ENCODE results near the gene ANKRD40CL. TPM values are rescaled to one million over a fixed set of nuclear protein-coding genes. Genes with fewer than 3 reads are reported as not detected.

Gene ANKRD40CL
- under 0.01 TPM in 1 of 2 replicates, not detected in the other for total RNA-seq

GRCh38 chr17:50767446-50767845 is at the start of gene ANKRD40CL:
ANKRD40CL (minus strand) TSS chr17:50767518; CDS start chr17:50766913, 605 bp downstream.

GRCh38 chr17:50719144-50719923 is 48.0 kb downstream of the ANKRD40CL start, which contains the start of gene LUC7L3:
LUC7L3 (plus strand) TSS chr17:50719603; CDS start chr17:50719733, 130 bp downstream.

Small RNA genes lying within 50 kb of the gene (small RNA-seq; reads per million reads assigned to genes)
- gene AC005921.1 (not detected), gene MIR8059 (not detected)

Other genes starting within 250 kb of the ANKRD40CL start
- 40.0 and 57.5 TPM in 2 replicates for gene EPN3, start 234.8 kb downstream of the ANKRD40CL start, total RNA-seq
- gene SPATA20, start 220.3 kb downstream of the ANKRD40CL start, total RNA-seq = 59.0 and 78.1 TPM in 2 replicates
- gene CACNA1G, start 206.8 kb downstream of the ANKRD40CL start, total RNA-seq = under 0.01 TPM in 1 of 2 replicates, not detected in the other
- 0.39 and 0.43 TPM in 2 replicates for gene ABCC3, start 132.6 kb downstream of the ANKRD40CL start, total RNA-seq
- 18.8 and 23.0 TPM in 2 replicates for gene ANKRD40, start 59.6 kb downstream of the ANKRD40CL start, total RNA-seq
- 36.5 and 37.1 TPM in 2 replicates for gene LUC7L3, start 47.9 kb downstream of the ANKRD40CL start, total RNA-seq
- not detected in 2 replicates for gene WFIKKN2, start 68.1 kb upstream of the ANKRD40CL start, total RNA-seq
- 36.4 and 52.6 TPM in 2 replicates for gene TOB1, start 98.8 kb upstream of the ANKRD40CL start, total RNA-seq